ENCODE results near the gene ESM1.
A peak's percentile ranks its signal among the peaks of the same experiment; 100 is the strongest.
"Not testable (repeated sequence)": the region's sequence is repeated elsewhere in the genome, so short reads cannot be mapped to it uniquely, and the experiment has no call there.

The ESM1 gene, protein sequence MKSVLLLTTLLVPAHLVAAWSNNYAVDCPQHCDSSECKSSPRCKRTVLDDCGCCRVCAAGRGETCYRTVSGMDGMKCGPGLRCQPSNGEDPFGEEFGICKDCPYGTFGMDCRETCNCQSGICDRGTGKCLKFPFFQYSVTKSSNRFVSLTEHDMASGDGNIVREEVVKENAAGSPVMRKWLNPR

GRCh38 chr5:54985301-54986268 is at the start of gene ESM1:
Gene ESM1 (minus strand): TSS chr5:54985593. CDS start chr5:54985517, 76 bp downstream.
- no peak for DNase-seq

- DNase-seq: no peak
These were observed 48.2 kb upstream of the ESM1 start for GRCh38 chr5:55033568-55033967.

DNA sequence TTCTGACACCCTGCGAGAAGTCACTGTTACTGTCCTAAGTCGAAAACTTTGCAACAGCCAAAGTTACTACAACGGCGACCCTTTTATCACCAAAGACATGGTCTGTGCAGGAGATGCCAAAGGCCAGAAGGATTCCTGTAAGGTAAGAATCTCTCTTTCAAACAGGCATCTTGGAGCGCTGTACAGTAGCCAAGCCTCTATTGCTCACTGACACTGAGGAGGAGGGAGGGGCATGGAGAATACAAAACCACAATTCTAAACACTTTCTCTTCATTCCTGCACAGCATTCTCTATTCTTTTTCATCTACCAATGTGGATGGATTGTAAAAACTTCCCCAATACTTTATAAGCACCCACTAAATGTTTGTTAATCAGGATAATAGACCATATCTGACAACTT is 46.1 kb upstream of the ESM1 start:
- no peak for DNase-seq

DNA sequence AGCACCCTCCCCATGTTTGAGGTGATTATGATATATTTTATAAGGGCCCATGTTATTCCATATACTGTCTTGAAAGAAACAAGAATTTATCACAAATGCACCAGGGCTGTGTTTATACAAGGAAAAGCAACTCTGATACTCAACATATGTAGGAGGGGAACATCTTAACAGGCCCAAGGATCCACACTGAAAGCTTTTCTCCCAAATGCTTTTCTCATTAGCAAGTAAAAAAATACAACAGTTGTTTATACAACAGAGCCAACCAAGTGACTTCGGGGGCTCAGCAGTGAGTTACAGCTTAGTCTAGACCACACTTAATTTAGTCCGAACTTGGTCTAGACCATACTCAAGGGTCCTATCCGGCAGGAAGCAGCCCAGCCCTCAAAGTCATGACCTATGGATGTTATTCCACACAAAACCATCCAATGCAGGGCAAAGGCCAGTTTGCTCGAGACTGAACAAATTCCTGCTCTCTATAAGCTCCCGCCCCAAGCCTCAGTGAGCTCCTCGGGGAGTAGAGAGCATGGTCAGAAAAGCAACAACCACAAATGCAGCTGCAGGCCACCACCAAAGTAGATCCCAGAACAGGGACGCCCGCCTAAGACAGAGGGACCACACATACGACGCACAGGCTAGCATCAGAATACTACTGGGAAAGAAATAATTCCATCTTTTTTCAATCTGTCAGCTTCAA is 45.4 kb upstream of the ESM1 start:
- DNase-seq: no peak

- DNase-seq: no peak
These were observed 44.8 kb upstream of the ESM1 start for GRCh38 chr5:55030220-55030619.

DNA sequence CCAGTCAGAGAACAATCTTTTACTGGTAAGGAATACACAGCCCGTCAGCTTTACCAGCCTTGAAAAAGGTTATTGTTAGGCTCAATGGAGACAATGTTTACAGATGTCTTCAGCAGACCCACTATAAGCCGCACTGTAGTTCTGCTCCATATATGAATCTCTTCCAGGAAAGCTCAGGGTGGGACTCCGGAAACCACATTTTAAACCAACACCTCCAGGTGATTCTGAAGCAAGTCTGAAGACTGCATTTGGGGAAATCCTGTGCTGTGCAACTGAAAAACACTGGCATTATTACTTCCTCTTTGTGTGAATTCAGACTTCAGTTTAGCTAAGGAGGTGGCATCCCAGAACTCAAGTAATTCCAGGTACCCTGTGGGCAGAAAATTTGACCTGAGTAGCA is 42.2 kb upstream of the ESM1 start:
- no peak for DNase-seq

GRCh38 chr5:55022450-55022849 is 37.1 kb upstream of the ESM1 start:
- DNase-seq: no peak

DNA sequence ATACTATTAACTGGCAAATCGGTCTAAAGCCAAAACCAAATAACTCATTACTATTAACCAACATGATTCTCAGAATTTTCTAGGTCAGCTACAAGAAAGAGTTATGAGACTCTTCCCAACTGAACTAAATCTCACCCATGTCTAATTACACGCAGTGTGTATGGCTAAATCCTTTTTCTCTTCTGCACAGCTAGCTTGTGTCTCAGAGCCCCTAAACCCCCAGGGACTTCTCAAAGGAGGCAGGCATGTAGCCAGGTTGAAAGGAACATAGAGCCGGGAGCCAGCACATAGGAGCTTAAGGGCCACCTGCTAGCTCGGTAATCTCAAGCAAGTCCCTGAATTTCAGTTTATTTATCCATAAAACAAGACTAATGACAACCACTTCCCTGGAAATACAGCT is 36.4 kb upstream of the ESM1 start:
- DNase-seq: no peak

GRCh38 chr5:55021410-55021809 is 36.0 kb upstream of the ESM1 start:
- DNase-seq: peak; percentile 84

DNA sequence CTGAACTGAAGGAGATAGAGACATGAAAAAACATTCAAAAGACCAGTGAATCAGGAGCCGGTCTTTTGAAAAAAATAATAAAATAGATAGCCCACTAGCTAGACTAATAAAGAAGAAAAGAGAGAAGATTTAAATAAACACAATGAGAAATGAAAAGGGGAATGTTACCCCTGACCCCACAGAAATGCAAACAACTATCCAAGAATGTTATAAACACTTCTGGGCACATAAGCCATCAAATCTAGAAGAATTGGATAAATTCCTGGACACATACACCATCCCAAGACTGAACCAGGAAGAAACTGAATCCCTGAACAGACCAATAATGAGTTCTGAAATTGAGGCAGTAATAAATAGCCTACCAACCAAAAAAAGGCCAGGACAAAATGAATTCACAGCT is 24.8 kb upstream of the ESM1 start:
- not testable (repeated sequence) for DNase-seq

DNA sequence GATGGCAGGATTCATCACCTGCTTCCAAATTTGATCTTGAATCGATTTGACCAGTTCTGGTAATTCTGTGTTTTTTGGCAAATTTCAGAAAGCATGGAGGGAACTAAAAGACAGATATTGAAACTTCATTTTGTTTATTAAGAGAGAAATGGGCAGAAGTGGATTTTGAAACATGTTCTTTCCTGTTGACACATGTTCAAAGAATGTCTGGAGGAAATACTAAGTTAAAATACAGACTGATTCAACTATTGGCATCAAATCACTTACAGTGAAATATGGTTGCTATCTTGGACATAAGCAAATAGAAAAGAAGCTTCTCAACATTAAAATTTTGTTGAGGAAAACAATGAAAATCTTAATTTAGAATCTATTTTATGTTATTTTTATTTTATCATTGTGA is 19.3 kb upstream of the ESM1 start:
- DNase-seq: no peak

- DNase-seq: no peak
These were observed 18.2 kb upstream of the ESM1 start for GRCh38 chr5:55003432-55004065.

GRCh38 chr5:55002166-55002565 is 16.8 kb upstream of the ESM1 start:
- not testable (repeated sequence) for DNase-seq

GRCh38 chr5:54997081-54997480 is 11.7 kb upstream of the ESM1 start:
- DNase-seq: no peak

- DNase-seq: no peak
These were observed 11.1 kb upstream of the ESM1 start for GRCh38 chr5:54996466-54996865.

GRCh38 chr5:54995168-54995567 is 9.8 kb upstream of the ESM1 start:
- no peak for DNase-seq

GRCh38 chr5:54994628-54995027 is 9.2 kb upstream of the ESM1 start:
- DNase-seq: no peak

DNA sequence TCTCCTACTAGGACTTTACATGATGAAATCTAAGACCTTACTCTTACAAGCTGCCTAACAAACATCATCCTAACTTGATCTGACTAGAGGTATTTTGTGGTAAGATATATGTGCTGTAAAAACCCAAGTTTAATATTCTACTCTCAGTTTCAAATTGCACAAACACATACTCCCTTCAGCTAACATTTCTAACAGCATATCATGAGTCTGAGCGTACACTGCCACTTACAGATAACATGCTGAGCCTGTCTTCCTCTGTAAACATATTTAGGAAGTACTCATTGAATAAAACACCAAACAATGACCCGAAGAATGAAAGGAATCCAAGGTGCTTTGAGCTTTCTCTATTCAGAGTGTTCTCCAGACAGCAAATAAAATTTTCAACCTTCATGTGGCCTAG is 7.9 kb upstream of the ESM1 start:
- DNase-seq: peak; percentile 30

DNA sequence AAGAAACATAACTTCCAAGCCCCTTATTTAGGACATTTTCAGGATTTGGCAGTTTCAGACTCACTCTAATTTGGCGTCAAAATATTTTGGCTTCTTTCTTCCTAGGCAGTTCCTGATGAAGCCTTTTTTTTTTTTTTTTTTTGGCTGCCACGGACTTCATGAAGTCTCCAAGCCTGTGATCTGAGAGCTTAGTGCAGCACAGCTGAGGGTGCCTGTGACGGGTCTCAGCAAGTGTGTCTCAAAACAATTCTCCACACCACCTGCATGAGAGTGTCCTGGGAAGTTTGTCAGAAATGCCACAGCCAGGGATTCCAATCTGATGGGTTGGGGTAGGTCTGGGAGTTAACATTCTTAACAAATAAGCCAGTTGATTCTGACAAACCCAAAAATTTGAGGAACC is 6.0 kb upstream of the ESM1 start:
- no peak for DNase-seq

DNA sequence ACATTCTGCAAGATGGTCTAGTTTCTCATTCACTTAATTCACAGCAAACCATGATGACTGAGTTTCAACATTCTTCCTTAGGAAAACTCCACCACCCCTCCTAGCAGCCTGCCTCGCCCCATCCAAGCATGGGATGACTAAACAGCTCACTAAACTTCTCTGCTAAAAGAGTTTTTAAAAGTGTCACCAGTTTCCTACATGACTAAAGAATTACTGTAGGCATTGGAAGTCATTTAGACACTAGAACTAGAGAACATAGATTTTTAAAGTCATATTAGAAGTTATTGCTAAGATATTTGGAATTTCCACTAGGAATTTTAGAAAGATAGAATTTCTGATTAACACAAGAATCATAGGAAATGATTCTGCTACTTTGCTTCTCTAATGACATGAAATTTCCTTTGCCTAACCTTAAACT is 5.5 kb upstream of the ESM1 start:
- no peak for DNase-seq

- no peak for DNase-seq
These were observed 3.4 kb upstream of the ESM1 start for GRCh38 chr5:54988817-54989216.

DNA sequence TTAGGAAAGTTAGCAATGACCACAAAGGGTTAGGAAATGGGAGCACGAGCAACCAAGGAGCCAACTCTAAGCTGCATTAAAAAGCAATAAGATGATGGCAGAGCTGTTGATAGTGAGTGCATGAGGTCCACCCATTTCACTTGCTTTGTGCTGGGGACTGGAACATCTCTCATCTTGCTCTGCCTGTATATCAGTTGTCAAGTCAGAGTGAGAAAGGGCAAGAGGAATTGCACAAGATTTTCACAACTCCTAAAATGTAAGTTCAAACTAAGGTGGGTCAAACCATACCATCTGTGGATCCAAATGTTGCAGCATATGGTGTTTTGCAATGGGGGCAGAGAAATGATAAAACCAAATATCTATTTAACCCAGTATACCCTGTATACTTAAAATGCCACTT is 2.8 kb upstream of the ESM1 start:
- no peak for DNase-seq

- no peak for DNase-seq
These were observed 869 bp upstream of the ESM1 start for GRCh38 chr5:54986269-54986654.
